ENCODE data around the gene ADAMTSL4.
"Not testable (repeated sequence)": the region's sequence is repeated elsewhere in the genome, so short reads cannot be mapped to it uniquely, and the experiment has no call there.

The ADAMTSL4 gene

DNA sequence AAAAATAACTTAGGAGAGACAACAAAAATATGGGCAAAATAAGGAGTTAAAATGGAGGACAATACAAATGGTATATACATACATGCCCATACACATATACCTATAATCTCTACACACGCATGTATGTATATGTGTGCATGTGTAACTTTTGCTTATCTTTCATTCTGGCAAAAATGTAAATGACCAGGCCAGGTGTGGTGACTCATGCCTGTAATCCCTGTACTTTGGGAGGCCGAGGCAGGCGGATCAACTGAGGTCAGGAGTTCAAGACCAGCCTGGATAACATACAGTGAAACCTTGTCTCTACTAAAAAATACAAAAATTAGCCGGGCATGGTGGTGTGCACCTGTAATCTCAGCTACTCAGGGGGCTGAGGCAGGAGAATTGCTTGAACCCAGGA lies 49.1 kb downstream of the ADAMTSL4 start:
- not testable (repeated sequence) for DNase-seq

DNA sequence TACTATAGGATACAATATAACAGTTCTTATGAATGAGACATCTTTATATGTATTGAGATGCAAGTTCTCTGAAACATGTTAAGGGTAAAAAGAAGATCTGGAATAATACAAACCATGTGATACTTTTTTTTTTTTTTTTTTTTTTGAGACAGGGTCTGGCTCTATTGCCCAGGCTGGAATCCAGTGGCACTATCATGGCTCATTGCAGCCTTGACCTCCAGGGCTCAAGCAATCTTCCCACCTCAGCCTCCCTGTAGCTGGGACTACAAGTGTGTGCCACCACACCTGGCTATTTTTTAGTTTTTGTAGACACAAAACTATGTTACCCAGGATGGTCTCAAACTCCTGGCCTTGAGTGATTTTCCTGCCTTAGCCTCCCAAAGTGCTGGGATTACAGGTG lies 52.3 kb downstream of the ADAMTSL4 start:
- no peak for DNase-seq

DNA sequence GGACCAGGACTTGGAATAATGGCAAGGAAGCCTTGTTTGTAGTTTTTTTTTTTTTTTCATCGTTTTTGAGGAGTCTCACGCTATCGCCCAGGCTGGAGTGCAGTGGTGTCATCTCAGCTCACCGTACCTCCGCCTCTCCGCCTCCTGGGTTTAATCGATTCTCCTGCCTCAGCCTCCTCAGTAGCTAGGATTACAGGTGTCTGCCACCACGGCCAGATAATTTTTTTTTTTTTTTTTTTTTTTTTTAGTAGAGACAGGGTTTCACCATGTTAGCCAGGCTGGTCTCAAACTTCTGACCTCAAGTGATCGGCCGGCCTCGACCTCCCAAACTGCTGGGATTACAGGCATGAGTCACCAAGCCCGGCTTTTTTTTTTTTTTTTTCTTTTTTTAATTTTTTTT lies 53.2 kb downstream of the ADAMTSL4 start:
- DNase-seq = not testable (repeated sequence)

DNA sequence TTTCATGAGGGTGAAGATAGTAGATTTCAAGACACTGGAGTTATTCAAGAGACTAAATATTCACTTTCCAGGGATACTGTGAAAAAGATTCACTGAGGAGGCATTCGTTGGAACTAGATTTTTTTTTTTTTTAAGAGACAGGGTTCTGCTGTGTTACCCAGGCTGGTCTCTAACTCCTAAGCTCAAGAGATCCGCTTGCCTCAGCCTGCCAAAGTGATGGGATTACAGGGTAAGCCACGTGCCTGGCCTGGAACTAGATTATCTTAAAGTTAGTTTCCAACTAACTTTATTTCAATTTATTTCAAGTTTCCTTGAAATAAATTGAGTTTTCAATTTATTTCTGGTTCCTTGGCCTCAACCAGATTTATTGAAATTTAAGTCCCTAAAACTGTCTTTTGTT lies 54.5 kb downstream of the ADAMTSL4 start:
- no peak for DNase-seq

DNA sequence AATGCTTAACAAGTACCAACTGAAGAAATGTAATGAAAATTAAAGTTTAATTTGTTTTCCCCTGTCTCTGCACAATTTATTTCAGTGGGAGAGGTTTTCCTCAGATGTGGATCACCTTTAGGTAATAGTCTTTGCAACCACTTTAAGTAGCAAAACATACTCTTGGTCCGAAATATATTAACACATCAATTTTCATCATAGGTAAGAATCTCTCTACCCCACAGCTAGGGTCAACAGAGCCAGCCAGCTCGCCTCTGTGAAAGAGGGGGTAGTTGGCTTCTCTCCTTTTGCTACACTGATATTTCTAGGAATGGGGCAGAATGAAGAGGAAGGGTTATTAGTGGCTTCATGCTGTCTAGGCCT lies 55.0 kb downstream of the ADAMTSL4 start:
- DNase-seq = no peak

DNA sequence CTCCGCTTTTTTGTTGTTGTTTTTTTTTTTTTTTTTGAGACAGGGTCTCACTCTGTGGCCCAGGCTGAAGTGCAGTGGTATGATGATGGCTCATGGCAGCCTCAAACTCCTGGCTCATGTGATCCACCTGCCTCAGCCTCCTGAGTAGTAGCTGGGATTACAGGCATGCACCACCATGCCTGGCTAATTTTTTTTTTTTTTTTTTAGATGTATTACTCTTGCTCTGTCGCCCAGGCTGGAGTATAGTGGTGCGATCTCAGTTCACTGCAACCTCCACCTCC lies 56.2 kb downstream of the ADAMTSL4 start:
- DNase-seq = not testable (repeated sequence)

DNA sequence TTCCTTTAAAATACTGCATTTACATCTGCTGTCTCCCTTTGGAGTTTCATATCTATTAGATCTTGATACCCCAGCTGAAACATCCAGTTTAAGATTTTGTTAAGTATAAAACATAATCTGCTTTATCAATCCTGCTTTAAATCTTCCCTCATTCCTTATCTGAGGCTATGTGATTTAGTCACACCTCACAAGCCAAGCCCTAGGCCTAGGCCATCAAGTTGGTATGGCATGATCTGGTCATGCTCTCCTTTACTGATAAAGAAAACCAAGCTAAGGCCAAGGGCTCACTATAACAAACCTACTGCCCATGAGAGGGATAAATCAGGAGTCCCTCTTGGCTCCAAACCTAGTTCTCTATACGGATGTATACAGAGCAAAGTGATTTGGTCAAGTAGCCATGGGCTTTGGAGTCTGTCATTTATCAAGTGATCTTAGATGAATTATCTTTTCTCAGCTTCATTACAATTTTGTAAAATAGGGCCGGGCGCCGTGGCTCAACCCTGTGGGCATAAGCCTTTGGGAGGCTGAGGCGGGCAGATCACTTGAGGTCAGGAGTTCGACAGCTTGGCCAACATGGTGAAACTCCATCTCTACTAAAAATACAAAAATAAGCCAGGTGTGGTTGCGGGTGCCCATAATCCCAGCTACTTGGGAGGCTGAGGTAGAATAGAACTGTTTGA lies 57.4 kb downstream of the ADAMTSL4 start:
- DNase-seq = no peak

DNA sequence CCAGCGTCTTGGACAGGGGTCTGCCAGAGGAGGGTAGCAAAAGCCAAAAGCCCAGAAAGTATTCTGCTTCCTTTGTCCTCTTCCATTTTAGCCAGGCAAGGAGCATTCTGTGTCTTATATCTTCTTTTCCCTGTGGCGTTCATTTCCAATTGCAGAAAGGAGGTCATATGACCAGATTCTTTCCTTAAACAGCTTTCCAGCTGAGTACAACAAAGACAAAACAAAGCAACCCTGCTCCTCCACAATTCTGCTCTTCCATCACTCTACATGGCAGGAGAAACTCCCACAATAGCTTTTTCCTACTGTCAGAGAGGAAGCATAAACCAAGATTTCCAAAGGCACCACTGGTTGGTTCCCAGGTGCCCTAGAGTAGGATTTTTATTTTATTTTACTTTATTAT lies 60.5 kb downstream of the ADAMTSL4 start:
- no peak for DNase-seq

Data from DMS53 (cell line).